GM12801 (cell line): ENCODE results near the gene COQ8A.

Experiments used
- TF ChIP-seq, protein P1 (sequence below): IDR thresholded peaks from one replicate; pipeline ENCODE4 v1.5.1; 2011; ENCODE audit warnings: control low read depth; ENCODE audit not compliant: insufficient read length; ENCODE audit errors: extremely low read depth

Gene COQ8A

DNA sequence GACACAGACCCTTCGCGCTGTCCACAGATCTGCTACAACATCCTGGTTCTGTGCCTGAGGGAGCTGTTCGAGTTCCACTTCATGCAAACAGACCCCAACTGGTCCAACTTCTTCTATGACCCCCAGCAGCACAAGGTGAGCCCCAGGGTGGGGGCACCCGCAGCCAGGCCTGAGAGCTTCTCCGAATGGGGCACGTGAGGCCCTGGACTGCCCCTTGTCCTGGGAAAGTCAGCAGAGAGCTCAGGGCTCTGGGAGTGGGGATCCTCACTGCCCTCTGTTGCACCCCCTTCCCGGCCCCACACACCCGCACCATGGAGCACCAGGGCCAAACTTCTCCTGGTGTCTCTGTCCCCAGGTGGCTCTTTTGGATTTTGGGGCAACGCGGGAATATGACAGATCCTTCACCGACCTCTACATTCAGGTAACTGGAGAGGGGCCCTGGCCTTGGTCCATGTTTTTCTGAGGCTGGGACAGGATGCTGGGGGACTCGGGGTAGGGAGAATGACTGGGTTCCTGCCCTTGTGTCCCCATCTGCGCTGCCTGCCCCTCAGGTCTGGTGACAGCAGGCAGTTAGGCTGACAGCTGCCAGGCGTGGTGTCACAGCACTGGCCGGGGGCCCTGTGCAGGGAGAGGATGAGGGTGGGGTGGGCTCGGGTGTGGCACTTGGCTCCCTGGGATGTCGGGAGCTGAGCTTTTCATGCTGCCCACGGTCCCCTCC lies 44.6 kb downstream of the COQ8A start:
- TF ChIP-seq, protein P1, sequence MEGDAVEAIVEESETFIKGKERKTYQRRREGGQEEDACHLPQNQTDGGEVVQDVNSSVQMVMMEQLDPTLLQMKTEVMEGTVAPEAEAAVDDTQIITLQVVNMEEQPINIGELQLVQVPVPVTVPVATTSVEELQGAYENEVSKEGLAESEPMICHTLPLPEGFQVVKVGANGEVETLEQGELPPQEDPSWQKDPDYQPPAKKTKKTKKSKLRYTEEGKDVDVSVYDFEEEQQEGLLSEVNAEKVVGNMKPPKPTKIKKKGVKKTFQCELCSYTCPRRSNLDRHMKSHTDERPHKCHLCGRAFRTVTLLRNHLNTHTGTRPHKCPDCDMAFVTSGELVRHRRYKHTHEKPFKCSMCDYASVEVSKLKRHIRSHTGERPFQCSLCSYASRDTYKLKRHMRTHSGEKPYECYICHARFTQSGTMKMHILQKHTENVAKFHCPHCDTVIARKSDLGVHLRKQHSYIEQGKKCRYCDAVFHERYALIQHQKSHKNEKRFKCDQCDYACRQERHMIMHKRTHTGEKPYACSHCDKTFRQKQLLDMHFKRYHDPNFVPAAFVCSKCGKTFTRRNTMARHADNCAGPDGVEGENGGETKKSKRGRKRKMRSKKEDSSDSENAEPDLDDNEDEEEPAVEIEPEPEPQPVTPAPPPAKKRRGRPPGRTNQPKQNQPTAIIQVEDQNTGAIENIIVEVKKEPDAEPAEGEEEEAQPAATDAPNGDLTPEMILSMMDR: no peak

DNA sequence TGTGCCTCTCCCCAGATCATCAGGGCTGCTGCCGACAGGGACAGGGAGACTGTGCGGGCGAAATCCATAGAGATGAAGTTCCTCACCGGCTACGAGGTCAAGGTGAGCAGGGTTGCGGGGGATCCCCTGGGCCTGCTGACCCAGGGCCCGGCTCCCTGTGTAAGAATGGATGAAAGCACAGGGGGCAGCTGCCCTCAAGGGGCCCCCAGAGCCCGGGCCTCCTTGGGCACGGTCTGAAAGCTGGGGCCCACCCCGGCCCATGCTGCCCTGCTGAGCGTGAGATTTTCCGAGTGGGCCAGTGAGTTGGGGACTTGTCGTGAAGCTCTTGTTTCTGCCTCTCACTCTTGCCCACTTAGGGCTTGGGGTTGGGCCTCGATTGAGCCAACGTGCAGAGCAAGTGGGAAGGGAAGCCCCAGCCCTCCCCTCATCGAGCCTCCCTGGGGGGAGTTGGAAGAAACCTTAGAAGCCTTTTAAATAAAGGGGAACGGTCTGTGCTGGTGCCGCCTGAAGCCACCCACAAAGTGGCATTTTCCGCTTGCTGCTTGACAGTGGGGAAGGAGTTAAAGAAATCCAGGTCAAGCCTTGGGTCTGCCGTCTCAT lies 45.2 kb downstream of the COQ8A start:
- TF ChIP-seq, protein P1: no peak

GRCh38 chr1:226985839-226986463 lies 45.9 kb downstream of the COQ8A start:
- TF ChIP-seq, protein P1: no peak

GRCh38 chr1:226986496-226987178 lies 46.5 kb downstream of the COQ8A start:
- TF ChIP-seq, protein P1: no peak

GRCh38 chr1:226987179-226987536 lies 47.1 kb downstream of the COQ8A start:
- TF ChIP-seq, protein P1: no peak

DNA sequence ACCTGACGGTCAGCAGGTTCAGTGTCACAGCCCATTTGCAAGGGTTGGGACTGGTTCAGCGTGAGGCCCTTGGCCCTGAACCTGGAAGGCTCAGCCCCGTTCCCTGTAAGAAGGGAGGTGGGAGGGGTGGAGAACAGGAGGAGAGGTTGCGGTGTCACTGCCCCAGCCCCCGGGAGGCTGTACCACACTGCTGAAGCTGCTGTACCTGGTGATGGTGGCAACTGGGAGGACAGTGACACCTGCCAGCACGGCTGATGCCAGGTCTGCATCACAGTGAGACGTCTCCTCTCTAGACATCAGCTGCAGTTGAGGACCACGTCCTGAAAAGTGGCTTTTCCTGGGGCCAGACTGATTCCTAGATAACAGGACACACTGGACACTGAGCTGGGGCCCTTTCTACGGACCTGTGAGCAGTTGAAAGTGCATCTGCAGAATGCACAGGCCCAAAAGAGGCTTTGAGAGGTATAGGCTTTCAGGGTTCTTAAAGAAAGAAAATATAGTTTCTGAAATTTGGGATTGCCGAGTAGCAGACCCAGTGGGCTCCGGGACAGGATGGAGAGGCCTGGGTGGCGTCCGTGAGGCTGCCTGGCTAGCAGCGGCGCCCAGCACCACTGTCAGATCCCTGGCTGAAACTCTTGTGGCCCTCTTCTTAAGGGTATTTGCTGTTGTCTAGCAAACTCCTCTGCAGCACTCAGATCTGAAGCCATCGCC lies 47.7 kb downstream of the COQ8A start:
- TF ChIP-seq, protein P1: no peak

- TF ChIP-seq, protein P1: no peak
Measured at GRCh38 chr1:226988334-226988666, 48.2 kb downstream of the COQ8A start.
